HG02588 (cell line): ENCODE data around the gene TRIM59.
"Not testable (repeated sequence)": the region's sequence is repeated elsewhere in the genome, so short reads cannot be mapped to it uniquely, and the experiment has no call there.

ENCODE experiments used
- ATAC-seq: cut with Tn5 transposase; IDR thresholded peaks from one replicate; pipeline ENCODE4 v1.9.1; 2021; ENCODE audit warnings: mild to moderate bottlenecking, moderate library complexity; ENCODE audit not compliant: unreplicated experiment

The TRIM59 gene

GRCh38 chr3:160458151-160458550 lies 8.6 kb upstream of the TRIM59 start:
- ATAC-seq, result no peak

GRCh38 chr3:160455846-160456245 lies 6.3 kb upstream of the TRIM59 start:
- no peak for ATAC-seq

- no peak for ATAC-seq
These were observed 5.4 kb upstream of the TRIM59 start for GRCh38 chr3:160454995-160455394.

- not testable (repeated sequence) for ATAC-seq
These were observed 2.7 kb upstream of the TRIM59 start for GRCh38 chr3:160452251-160452650.

GRCh38 chr3:160451602-160452001 lies 2.0 kb upstream of the TRIM59 start:
- ATAC-seq, result no peak

- no peak for ATAC-seq
These were observed 1.3 kb upstream of the TRIM59 start for GRCh38 chr3:160450846-160451245.

GRCh38 chr3:160448845-160449635 lies 546 bp downstream of the TRIM59 start:
- ATAC-seq, result peak; percentile 41

- ATAC-seq, result no peak
These were observed 2.0 kb downstream of the TRIM59 start for GRCh38 chr3:160447544-160447943.

GRCh38 chr3:160446522-160447056 lies 3.0 kb downstream of the TRIM59 start:
- no peak for ATAC-seq

GRCh38 chr3:160445854-160446253 lies 3.7 kb downstream of the TRIM59 start:
- no peak for ATAC-seq

- ATAC-seq, result no peak
These were observed 5.2 kb downstream of the TRIM59 start for GRCh38 chr3:160444411-160444810.

- ATAC-seq, result no peak
These were observed 8.9 kb downstream of the TRIM59 start for GRCh38 chr3:160440687-160441086.

- ATAC-seq, result no peak
These were observed 12.5 kb downstream of the TRIM59 start for GRCh38 chr3:160437083-160437455.

GRCh38 chr3:160435747-160436146 lies 13.8 kb downstream of the TRIM59 start:
- no peak for ATAC-seq

GRCh38 chr3:160435095-160435494 lies 14.5 kb downstream of the TRIM59 start:
- no peak for ATAC-seq

- no peak for ATAC-seq
These were observed 15.5 kb downstream of the TRIM59 start for GRCh38 chr3:160434071-160434470.

GRCh38 chr3:160427832-160428424 lies 21.7 kb downstream of the TRIM59 start:
- no peak for ATAC-seq

- no peak for ATAC-seq
These were observed 32.3 kb downstream of the TRIM59 start for GRCh38 chr3:160417311-160417710.

GRCh38 chr3:160413613-160414248 lies 35.9 kb downstream of the TRIM59 start:
- ATAC-seq, result peak; percentile 74

- no peak for ATAC-seq
These were observed 37.1 kb downstream of the TRIM59 start for GRCh38 chr3:160412477-160412876.

GRCh38 chr3:160409812-160410610 lies 39.6 kb downstream of the TRIM59 start:
- ATAC-seq, result no peak
